ENCODE data around the gene CD82. TPM values are rescaled to one million over a fixed set of nuclear protein-coding genes. Genes with fewer than 3 reads are reported as not detected.
A peak's percentile ranks its signal among the peaks of the same experiment; 100 is the strongest.

CD82 gene
- total and polyA plus RNA-seq, 2 experiments from 2014 or later = 4.8 to 6.0 TPM

DNA sequence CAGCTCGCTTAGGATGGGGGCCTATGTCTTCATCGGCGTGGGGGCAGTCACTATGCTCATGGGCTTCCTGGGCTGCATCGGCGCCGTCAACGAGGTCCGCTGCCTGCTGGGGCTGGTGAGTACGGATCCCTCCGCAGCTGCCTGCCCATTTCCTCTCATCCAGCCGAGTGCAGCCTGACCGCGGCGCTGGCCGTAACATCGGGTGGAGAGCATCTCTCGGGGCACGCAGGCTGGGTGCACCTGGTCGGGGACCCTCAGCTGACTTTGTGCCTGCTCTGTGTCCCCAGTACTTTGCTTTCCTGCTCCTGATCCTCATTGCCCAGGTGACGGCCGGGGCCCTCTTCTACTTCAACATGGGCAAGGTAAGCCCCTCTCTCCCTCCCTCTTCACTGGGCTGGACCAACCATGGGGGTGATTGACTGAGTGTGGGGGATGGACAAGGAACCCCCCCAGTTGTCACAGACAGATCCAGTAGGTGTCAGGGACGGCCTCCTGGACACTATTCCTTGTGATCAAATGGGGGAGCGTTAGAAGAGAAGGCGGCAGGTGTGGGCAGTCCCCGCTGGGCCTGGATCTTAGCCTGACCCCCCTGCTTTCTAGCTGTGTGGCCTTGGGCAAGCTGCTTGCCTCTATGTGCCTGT is 39.7 kb downstream of the CD82 start:
- H3K36me3 ChIP-seq (ENCODE audit: low read depth) = no peaks in the 10 kb centered on the region
- in situ Hi-C loops (cut with MboI) = loop anchor here (5.0 kb wide), 1 partner anchor 48 kb away; no protein-coding TSS in a partner anchor

DNA sequence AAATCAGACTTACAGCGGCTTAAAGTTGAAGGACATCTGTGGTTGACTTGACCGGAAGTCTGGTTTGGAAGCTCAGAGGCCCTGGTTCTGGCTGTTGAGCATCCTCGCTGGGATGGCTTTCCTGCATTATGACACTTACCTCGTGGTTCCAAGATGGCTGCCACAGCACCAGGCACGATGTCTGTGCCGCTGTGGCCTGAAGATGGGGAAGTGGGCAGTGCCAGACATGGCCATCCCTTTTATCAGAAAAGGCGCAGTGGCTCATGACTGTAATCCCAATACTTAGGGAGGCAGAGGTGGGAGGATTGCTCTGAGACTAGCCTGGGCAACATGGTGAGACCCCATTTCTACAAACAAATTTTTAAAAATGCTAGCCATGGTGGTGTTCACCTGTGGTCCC is 40.5 kb downstream of the CD82 start:
- Histone ChIP-seq H3K9me3 (ENCODE audit: low read depth) (no peaks in the 10 kb centered on the region), H3K9ac (no peak overlapping the region), H3K36me3 (ENCODE audit: low read depth) (no peaks in the 10 kb centered on the region), H3K79me2 (ENCODE audit: insufficient read depth) (no peaks in the 10 kb centered on the region), H3F3A (ENCODE audit: insufficient read depth) (peaks cover 17% of the 10 kb centered on the region; the same call in 1 of the 2 replicates), H3K27me3 (replicated peaks; ENCODE audit: insufficient read depth) (no peaks in the 10 kb centered on the region), H3K4me2 (ENCODE audit: unreplicated experiment) (no peak overlapping the region), H3K4me1 (ENCODE audit: insufficient read depth) (peaks cover 8% of the 10 kb centered on the region), H4K20me1 (ENCODE audit: insufficient read depth) (no peaks in the 10 kb centered on the region), H3K9me2 (ENCODE audit: insufficient read depth) (no peaks in the 10 kb centered on the region), H3K27ac (no peak overlapping the region), H3K4me3 (no peak overlapping the region), H2AFZ (no peak overlapping the region)
- in situ Hi-C loops (cut with MboI) = loop anchor here (5.0 kb wide), 1 partner anchor 49 kb away; no protein-coding TSS in a partner anchor
- WGBS, 2 experiments (ENCODE audit: low coverage in 1 of 2, low lambda C conversion rate in 2 of 2, missing lambda C conversion rate in 2 of 2) = 90 to 94% methylated on average over 7 of the region's 7 CpGs
- no peak for DNase-seq
- TF ChIP-seq EZH2phosphoT487 (IDR thresholded peaks at IDR 0.05; ENCODE audit: insufficient read depth, low read depth) (no peak), EZH2 (IDR thresholded peaks at IDR 0.05; ENCODE audit: insufficient read depth, poor library complexity, severe bottlenecking) (no peak)

More for the DNA sequence above, 39.7 kb downstream of the CD82 start:
- Histone ChIP-seq H3K4me3 (no peak overlapping the region), H3K9me2 (ENCODE audit: insufficient read depth) (no peaks in the 10 kb centered on the region), H3K27me3 (replicated peaks; ENCODE audit: insufficient read depth) (no peaks in the 10 kb centered on the region), H3F3A (ENCODE audit: insufficient read depth) (peaks cover 17% of the 10 kb centered on the region; the same call in 1 of the 2 replicates), H3K4me1 (ENCODE audit: insufficient read depth) (peaks cover 8% of the 10 kb centered on the region), H2AFZ (no peak overlapping the region), H3K4me2 (ENCODE audit: unreplicated experiment) (no peak overlapping the region), H3K79me2 (ENCODE audit: insufficient read depth) (no peaks in the 10 kb centered on the region), H3K9ac (no peak overlapping the region), H3K27ac (no peak overlapping the region), H4K20me1 (ENCODE audit: insufficient read depth) (no peaks in the 10 kb centered on the region), H3K9me3 (ENCODE audit: low read depth) (no peaks in the 10 kb centered on the region)
- no peak for TF ChIP-seq EZH2 (IDR thresholded peaks at IDR 0.05; ENCODE audit: insufficient read depth, poor library complexity, severe bottlenecking)
- TF ChIP-seq EZH2phosphoT487 (IDR thresholded peaks at IDR 0.05; ENCODE audit: insufficient read depth, low read depth) = no peak
- DNase-seq = no peak
- 94 to 95% methylated on average over 24 to 25 of the region's 25 CpGs for WGBS, 2 experiments (ENCODE audit: low coverage in 1 of 2, low lambda C conversion rate in 2 of 2, missing lambda C conversion rate in 2 of 2)

DNA sequence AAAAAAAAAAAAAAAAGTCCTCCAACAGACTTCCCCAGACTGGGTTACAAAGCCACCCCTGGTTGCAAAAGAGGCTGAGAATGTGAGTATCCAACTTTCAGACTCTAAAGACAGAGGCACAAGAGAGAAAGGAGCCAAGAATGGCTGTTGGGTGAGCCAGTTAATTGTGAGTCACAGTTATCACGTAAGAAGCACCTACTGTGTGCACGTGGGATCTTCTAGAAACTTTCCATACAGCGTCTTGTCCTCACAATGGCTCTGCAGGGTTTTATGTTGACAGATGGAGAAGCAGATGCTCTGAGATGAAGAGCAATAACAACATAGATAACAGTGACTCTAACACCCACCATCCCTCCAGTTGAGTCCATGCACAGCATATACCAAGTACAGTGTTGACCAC is 41.0 kb downstream of the CD82 start:
- DNase-seq = no peak
- no peaks in the 10 kb centered on the region for H4K20me1 ChIP-seq (ENCODE audit: insufficient read depth)
- H3K27me3 ChIP-seq (replicated peaks; ENCODE audit: insufficient read depth) = no peaks in the 10 kb centered on the region
- H3K4me3 ChIP-seq = no peak overlapping the region
- no peak overlapping the region for H3K4me2 ChIP-seq (ENCODE audit: unreplicated experiment)
- no peak for TF ChIP-seq EZH2phosphoT487 (IDR thresholded peaks at IDR 0.05; ENCODE audit: insufficient read depth, low read depth)
- no peak for TF ChIP-seq EZH2 (IDR thresholded peaks at IDR 0.05; ENCODE audit: insufficient read depth, poor library complexity, severe bottlenecking)
- no peaks in the 10 kb centered on the region for H3K9me2 ChIP-seq (ENCODE audit: insufficient read depth)
- no peaks in the 10 kb centered on the region for H3K79me2 ChIP-seq (ENCODE audit: insufficient read depth)
- no peak overlapping the region for H2AFZ ChIP-seq
- no peaks in the 10 kb centered on the region for H3K36me3 ChIP-seq (ENCODE audit: low read depth)
- WGBS, 2 experiments (ENCODE audit: low coverage in 1 of 2, low lambda C conversion rate in 2 of 2, missing lambda C conversion rate in 2 of 2) = 75 to 78% methylated on average over 3 of the region's 3 CpGs
- in situ Hi-C loops (cut with MboI) = loop anchor here (5.0 kb wide), 1 partner anchor 49 kb away; no protein-coding TSS in a partner anchor
- no peaks in the 10 kb centered on the region for H3K9me3 ChIP-seq (ENCODE audit: low read depth)
- peaks cover 17% of the 10 kb centered on the region; the same call in 1 of the 2 replicates for H3F3A ChIP-seq (ENCODE audit: insufficient read depth)
- H3K27ac ChIP-seq = no peak overlapping the region
- H3K9ac ChIP-seq = no peak overlapping the region
- peaks cover 8% of the 10 kb centered on the region for H3K4me1 ChIP-seq (ENCODE audit: insufficient read depth)

DNA sequence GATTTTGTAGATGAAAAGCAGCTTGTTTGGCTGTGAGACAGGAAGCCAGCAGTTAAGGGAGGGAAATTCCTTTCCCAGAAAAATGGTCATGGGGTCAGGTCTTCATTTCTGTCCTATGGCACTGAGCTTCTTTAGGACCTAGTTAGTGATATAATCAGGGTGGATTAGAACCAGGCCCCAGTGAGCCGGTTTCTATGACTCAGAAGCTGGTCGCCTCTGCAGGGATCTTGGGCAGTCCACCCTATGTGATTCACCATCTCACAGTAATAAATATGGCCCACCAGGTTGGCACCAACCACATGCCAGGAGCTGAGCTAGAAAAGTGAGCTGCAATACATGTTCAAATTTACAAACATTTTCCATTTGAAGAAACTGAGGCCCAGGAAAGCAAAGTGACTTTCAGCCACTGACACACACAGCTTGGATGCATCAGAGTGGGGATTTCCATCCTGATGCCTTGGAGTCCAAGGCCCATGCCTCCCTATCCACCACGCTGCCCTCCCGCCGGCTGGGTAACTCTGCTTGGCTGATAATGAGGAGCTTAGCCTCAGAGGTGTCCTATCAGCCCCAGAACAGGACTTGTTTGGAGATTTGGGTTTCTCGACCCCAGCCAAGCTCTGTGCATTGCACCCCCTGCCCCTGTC is 42.0 kb downstream of the CD82 start:
- H3K27me3 ChIP-seq (replicated peaks; ENCODE audit: insufficient read depth) = no peaks in the 10 kb centered on the region
- no peaks in the 10 kb centered on the region for H3K79me2 ChIP-seq (ENCODE audit: insufficient read depth)
- H3K9me3 ChIP-seq (ENCODE audit: low read depth) = no peaks in the 10 kb centered on the region
- H4K20me1 ChIP-seq (ENCODE audit: insufficient read depth) = no peaks in the 10 kb centered on the region
- H2AFZ ChIP-seq = no peak overlapping the region
- no peak overlapping the region for H3K9ac ChIP-seq
- no peak overlapping the region for H3K27ac ChIP-seq
- H3K4me1 ChIP-seq (ENCODE audit: insufficient read depth) = peaks cover 8% of the 10 kb centered on the region
- H3K4me3 ChIP-seq = no peak overlapping the region
- no peak overlapping the region for H3K4me2 ChIP-seq (ENCODE audit: unreplicated experiment)
- in situ Hi-C loops (cut with MboI) = loop anchor here (5.0 kb wide), 1 partner anchor 50 kb away; no protein-coding TSS in a partner anchor
- DNase-seq = peak; percentile 74
- H3F3A ChIP-seq (ENCODE audit: insufficient read depth) = peaks cover 17% of the 10 kb centered on the region; the same call in 1 of the 2 replicates
- no peaks in the 10 kb centered on the region for H3K9me2 ChIP-seq (ENCODE audit: insufficient read depth)
- no peak for TF ChIP-seq EZH2phosphoT487 (IDR thresholded peaks at IDR 0.05; ENCODE audit: insufficient read depth, low read depth)
- TF ChIP-seq EZH2 (IDR thresholded peaks at IDR 0.05; ENCODE audit: insufficient read depth, poor library complexity, severe bottlenecking) = no peak
- H3K36me3 ChIP-seq (ENCODE audit: low read depth) = no peaks in the 10 kb centered on the region
- 61 to 64% methylated on average over 5 to 6 of the region's 6 CpGs for WGBS, 2 experiments (ENCODE audit: low coverage in 1 of 2, low lambda C conversion rate in 2 of 2, missing lambda C conversion rate in 2 of 2)

Measured in GM23248 (cell line).